HepG2 (cell line): ENCODE data around the gene R3HCC1L. TPM values are rescaled to one million over a fixed set of nuclear protein-coding genes. Genes with fewer than 3 reads are reported as not detected.

Experiments used
- DNMT1 ChIP-seq: sonication (generic); formaldehyde crosslinking; IDR thresholded peaks from 2 replicates; pipeline ENCODE4 v1.5.1; 2020; ENCODE audit warnings: mild to moderate bottlenecking, missing genetic modification reagents
- HNF4A ChIP-seq: sonication (generic); formaldehyde crosslinking; IDR thresholded peaks from 2 replicates; pipeline ENCODE4 v1.4.0; 2020; ENCODE audit warnings: missing genetic modification reagents
- ISL2 ChIP-seq: sonication (generic); formaldehyde crosslinking; IDR thresholded peaks from 2 replicates; pipeline ENCODE4 v1.5.0; 2020; ENCODE audit warnings: missing genetic modification reagents
- KLF11 ChIP-seq: IDR thresholded peaks from 2 replicates; pipeline ENCODE4 v1.6.1; 2016; ENCODE audit warnings: missing compliant biosample characterization
- MAFF ChIP-seq: IDR thresholded peaks from 2 replicates; pipeline ENCODE4 v1.6.1; 2011; ENCODE audit warnings: low read depth, low read length, improper control_type of control experiment
- MZF1 ChIP-seq: sonication (generic); formaldehyde crosslinking; IDR thresholded peaks from 2 replicates; pipeline ENCODE4 v1.8.1; 2023; ENCODE audit warnings: mild to moderate bottlenecking, missing genetic modification reagents, borderline replicate concordance
- NCOA5 ChIP-seq: sonication (generic); formaldehyde crosslinking; IDR thresholded peaks from 2 replicates; pipeline ENCODE4 v1.4.0; 2020; ENCODE audit warnings: missing genetic modification reagents
- NRL ChIP-seq: sonication (generic); formaldehyde crosslinking; IDR thresholded peaks from 2 replicates; pipeline ENCODE4 v1.5.0; 2020; ENCODE audit warnings: missing genetic modification reagents, mild to moderate bottlenecking, moderate library complexity, borderline replicate concordance
- PBX2 ChIP-seq: IDR thresholded peaks from 2 replicates; pipeline ENCODE4 v1.6.1; 2016; ENCODE audit warnings: control low read depth
- RBM39 ChIP-seq: fragments of 200-400 bp; formaldehyde crosslinking; IDR thresholded peaks from one replicate; pipeline ENCODE4 v1.6.1; 2018; ENCODE audit warnings: antibody characterized with exemption, mild to moderate bottlenecking, low read depth, low read length; ENCODE audit not compliant: poor library complexity, severe bottlenecking
- SALL1 ChIP-seq: sonication (generic); formaldehyde crosslinking; IDR thresholded peaks from 2 replicates; pipeline ENCODE4 v1.8.0; 2022; ENCODE audit warnings: mild to moderate bottlenecking, missing genetic modification reagents
- TCF12 ChIP-seq, 2 experiments: fragments of 450-650 bp in 1 of 2; sonication (generic) in 1 of 2; formaldehyde crosslinking in 1 of 2; IDR thresholded peaks; 2 replicates each; pipeline versions ENCODE4 v1.6.1 to v1.8.0; 2017 to 2022; ENCODE audit warnings: antibody characterized with exemption in 1 of 2, mild to moderate bottlenecking in 1 of 2, missing genetic modification reagents in 1 of 2, moderate library complexity in 1 of 2
- ZBTB8A ChIP-seq: sonication (generic); formaldehyde crosslinking; IDR thresholded peaks from 2 replicates; pipeline ENCODE4 v1.4.0; 2020; ENCODE audit warnings: mild to moderate bottlenecking, low read depth, missing genetic modification reagents, borderline replicate concordance
- ZNF263 ChIP-seq: sonication (generic); formaldehyde crosslinking; IDR thresholded peaks from 2 replicates; pipeline ENCODE4 v1.4.0; 2020; ENCODE audit warnings: missing genetic modification reagents
- ZNF335 ChIP-seq: sonication (generic); formaldehyde crosslinking; IDR thresholded peaks from 2 replicates; pipeline ENCODE4 v1.4.0; 2020; ENCODE audit warnings: missing genetic modification reagents
- ZNF598 ChIP-seq: sonication (generic); formaldehyde crosslinking; IDR thresholded peaks from 2 replicates; pipeline ENCODE4 v1.5.1; 2020; ENCODE audit warnings: mild to moderate bottlenecking, missing genetic modification reagents, borderline replicate concordance
- ZNF772 ChIP-seq: sonication (generic); formaldehyde crosslinking; IDR thresholded peaks from 2 replicates; pipeline ENCODE4 v1.5.0; 2020; ENCODE audit warnings: mild to moderate bottlenecking, missing genetic modification reagents
- polyA plus RNA-seq, 8 experiments: library from polyadenylated mRNA; depleted of rRNA in 3 of 8; stranded (reverse) in 7 of 8; unstranded in 1 of 8; fragments of >200 nt; fragmentation: Illumina TruSeq in 4 of 8; extraction: Trizol in 4 of 8; gene quantifications; 2 replicates each; pipeline versions ENCODE4 v1.2.1 to v1.2.3, GENCODE V29; 2011 to 2016; ENCODE audit warnings: low read depth in 4 of 8, missing spikeins in 1 of 8, mixed read lengths in 1 of 8; ENCODE audit not compliant: insufficient read depth in 1 of 8
- total RNA-seq, 5 experiments: library from RNA; depleted of rRNA; stranded (reverse); fragments of >200 nt; fragmentation: Illumina TruSeq; extraction: Trizol; gene quantifications; 2 replicates each; pipeline ENCODE4 v1.2.3, GENCODE V29; 2016; ENCODE audit warnings: low read depth in 1 of 5
- TF ChIP-seq, protein P1 (sequence below): sonication (generic); formaldehyde crosslinking; IDR thresholded peaks from 2 replicates; pipeline ENCODE4 v1.5.1; 2020; ENCODE audit warnings: mild to moderate bottlenecking, missing genetic modification reagents
- TF ChIP-seq, protein P2 (sequence below): sonication (generic); formaldehyde crosslinking; conservative IDR thresholded peaks from 2 replicates; pipeline ENCODE4 v1.4.0; 2020; ENCODE audit warnings: missing genetic modification reagents
- TF ChIP-seq, protein P3 (sequence below): sonication (generic); formaldehyde crosslinking; IDR thresholded peaks from 2 replicates; pipeline ENCODE4 v1.8.0; 2023; ENCODE audit warnings: mild to moderate bottlenecking, missing genetic modification reagents
- TF ChIP-seq, protein P4 (sequence below), 2 experiments: sonication (generic) in 1 of 2; formaldehyde crosslinking in 1 of 2; IDR thresholded peaks; 2 replicates each; pipeline versions ENCODE4 v1.4.0 to v1.6.1; 2018 to 2020; ENCODE audit warnings: missing genetic modification reagents in 2 of 2, borderline replicate concordance in 1 of 2, low read depth in 1 of 2, mild to moderate bottlenecking in 1 of 2, missing biosample characterization in 1 of 2

Gene R3HCC1L
- total and polyA plus RNA-seq, 2 of the 13 experiments (the other 11 are each of a cell fraction or from before 2014, with no cell fraction given): 6.5 to 12.2 TPM

DNA sequence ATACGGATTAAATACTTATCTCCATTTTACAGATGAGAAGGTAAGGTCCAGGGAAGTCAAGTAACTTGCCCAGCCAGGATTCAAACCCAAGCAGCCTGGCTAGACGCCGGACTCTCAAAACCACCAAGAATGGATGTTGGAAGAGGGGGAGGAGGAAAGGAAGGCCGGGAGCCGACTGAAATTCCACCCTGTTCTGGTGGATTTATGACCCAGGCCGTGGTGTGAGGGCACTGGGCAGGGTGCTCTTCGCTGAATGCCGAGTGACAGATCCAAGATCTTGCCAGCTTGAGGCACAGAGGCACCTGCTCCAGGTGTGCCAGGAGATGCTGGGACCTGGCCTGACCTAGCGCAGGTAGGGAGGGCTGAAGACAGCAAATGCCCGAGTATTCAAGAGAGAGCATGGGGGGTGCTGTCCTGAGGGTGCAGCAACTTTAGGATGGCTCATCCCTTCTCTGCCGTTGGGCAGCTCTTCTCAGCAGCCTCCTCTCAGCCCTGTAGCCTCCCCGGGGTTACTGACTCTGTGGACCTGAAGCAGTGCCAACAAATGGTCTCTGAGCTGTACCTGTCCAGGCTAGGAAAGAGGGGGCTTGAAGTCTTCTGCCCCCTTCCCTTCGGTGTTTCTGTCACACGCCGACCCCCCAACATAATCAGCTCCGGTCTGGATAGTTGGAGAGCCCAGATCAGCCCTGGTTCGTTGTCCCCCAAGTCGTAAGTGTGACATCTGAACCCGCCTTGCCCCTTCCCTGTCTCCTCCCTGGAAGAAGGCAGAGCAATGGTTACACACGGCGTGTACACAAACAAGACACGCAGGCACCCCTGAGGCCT is 132.8 kb downstream of the R3HCC1L start (continued):
- TF ChIP-seq, protein P1, sequence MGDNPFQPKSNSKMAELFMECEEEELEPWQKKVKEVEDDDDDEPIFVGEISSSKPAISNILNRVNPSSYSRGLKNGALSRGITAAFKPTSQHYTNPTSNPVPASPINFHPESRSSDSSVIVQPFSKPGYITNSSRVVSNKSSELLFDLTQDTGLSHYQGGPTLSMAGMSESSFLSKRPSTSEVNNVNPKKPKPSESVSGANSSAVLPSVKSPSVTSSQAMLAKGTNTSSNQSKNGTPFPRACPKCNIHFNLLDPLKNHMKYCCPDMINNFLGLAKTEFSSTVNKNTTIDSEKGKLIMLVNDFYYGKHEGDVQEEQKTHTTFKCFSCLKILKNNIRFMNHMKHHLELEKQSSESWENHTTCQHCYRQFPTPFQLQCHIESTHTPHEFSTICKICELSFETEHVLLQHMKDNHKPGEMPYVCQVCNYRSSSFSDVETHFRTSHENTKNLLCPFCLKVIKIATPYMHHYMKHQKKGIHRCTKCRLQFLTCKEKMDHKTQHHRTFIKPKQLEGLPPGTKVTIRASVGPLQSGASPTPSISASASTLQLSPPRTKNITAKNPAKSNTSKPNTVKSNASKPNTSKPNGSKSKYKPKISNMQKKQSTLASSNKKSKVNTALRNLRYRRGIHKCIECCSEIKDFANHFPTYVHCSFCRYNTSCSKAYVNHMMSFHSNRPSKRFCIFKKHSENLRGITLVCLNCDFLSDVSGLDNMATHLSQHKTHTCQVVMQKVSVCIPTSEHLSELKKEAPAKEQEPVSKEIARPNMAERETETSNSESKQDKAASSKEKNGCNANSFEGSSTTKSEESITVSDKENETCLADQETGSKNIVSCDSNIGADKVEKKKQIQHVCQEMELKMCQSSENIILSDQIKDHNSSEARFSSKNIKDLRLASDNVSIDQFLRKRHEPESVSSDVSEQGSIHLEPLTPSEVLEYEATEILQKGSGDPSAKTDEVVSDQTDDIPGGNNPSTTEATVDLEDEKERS (CRISPR knock-in tag): no peak
- TF ChIP-seq ISL2 (CRISPR knock-in tag) (no peak), TCF12 (IDR thresholded peaks at IDR 0.05) (no peak), TCF12 (CRISPR knock-in tag; IDR thresholded peaks at IDR 0.05) (no peak), NRL (CRISPR knock-in tag) (no peak), NCOA5 (CRISPR knock-in tag) (no peak), MAFF (no peak), ZBTB8A (no peak), ZNF598 (CRISPR knock-in tag) (0 out of 2 replicates have a peak, but pooled peaks have one; percentile 32), KLF11 (CRISPR knock-in tag) (no peak), PBX2 (CRISPR knock-in tag) (no peak), RBM39 (no peak), ZNF263 (CRISPR knock-in tag) (no peak), ZNF772 (CRISPR knock-in tag) (no peak), SALL1 (CRISPR knock-in tag) (no peak), HNF4A (no peak), DNMT1 (no peak), MZF1 (CRISPR knock-in tag) (0 out of 2 replicates have a peak, but pooled peaks have one; percentile 55), ZNF335 (CRISPR knock-in tag) (no peak)
- TF ChIP-seq, protein P2, sequence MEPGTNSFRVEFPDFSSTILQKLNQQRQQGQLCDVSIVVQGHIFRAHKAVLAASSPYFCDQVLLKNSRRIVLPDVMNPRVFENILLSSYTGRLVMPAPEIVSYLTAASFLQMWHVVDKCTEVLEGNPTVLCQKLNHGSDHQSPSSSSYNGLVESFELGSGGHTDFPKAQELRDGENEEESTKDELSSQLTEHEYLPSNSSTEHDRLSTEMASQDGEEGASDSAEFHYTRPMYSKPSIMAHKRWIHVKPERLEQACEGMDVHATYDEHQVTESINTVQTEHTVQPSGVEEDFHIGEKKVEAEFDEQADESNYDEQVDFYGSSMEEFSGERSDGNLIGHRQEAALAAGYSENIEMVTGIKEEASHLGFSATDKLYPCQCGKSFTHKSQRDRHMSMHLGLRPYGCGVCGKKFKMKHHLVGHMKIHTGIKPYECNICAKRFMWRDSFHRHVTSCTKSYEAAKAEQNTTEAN (CRISPR knock-in tag): no peak
- TF ChIP-seq, protein P3, sequence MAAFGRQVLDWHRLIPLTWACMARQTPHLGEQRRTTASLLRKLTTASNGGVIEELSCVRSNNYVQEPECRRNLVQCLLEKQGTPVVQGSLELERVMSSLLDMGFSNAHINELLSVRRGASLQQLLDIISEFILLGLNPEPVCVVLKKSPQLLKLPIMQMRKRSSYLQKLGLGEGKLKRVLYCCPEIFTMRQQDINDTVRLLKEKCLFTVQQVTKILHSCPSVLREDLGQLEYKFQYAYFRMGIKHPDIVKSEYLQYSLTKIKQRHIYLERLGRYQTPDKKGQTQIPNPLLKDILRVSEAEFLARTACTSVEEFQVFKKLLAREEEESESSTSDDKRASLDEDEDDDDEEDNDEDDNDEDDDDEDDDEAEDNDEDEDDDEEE (CRISPR knock-in tag): no peak
- TF ChIP-seq, protein P4, sequence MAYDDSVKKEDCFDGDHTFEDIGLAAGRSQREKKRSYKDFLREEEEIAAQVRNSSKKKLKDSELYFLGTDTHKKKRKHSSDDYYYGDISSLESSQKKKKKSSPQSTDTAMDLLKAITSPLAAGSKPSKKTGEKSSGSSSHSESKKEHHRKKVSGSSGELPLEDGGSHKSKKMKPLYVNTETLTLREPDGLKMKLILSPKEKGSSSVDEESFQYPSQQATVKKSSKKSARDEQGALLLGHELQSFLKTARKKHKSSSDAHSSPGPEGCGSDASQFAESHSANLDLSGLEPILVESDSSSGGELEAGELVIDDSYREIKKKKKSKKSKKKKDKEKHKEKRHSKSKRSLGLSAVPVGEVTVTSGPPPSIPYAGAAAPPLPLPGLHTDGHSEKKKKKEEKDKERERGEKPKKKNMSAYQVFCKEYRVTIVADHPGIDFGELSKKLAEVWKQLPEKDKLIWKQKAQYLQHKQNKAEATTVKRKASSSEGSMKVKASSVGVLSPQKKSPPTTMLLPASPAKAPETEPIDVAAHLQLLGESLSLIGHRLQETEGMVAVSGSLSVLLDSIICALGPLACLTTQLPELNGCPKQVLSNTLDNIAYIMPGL (CRISPR knock-in tag; IDR thresholded peaks at IDR 0.05; ENCODE audit: borderline replicate concordance in 1 of 2, low read depth in 1 of 2): no peak
